BJ (cell line): ENCODE data around the gene KCNH8. TPM values are rescaled to one million over a fixed set of nuclear protein-coding genes. Genes with fewer than 3 reads are reported as not detected.

Experiments
- CTCF ChIA-PET: fragments of 350-600 bp; formaldehyde crosslinking; extraction: SDS; loops from one replicate; lab custom pipeline; 2021; ENCODE audit warnings: antibody characterized with exemption, inconsistent platforms; lab: Yijun Ruan, JAX
- POLR2A ChIA-PET: fragments of 300-600 bp; sonication (Branson Sonifier 250); formaldehyde crosslinking; extraction: SDS; loops from one replicate; lab custom pipeline; 2021; ENCODE audit warnings: antibody characterized with exemption; lab: Charles Lee
- DNase-seq: peaks from one replicate; pipeline ENCODE4 v3.0.0-alpha.2; 2011; ENCODE audit warnings: low read depth
- H3K27me3 ChIP-seq: 2 replicates; pipeline ENCODE4 v1.6.0; 2011; ENCODE audit warnings: low read length; ENCODE audit not compliant: control insufficient read depth, insufficient read depth
- H3K36me3 ChIP-seq: 2 replicates; pipeline ENCODE4 v1.5.1; 2011; ENCODE audit warnings: low read length; ENCODE audit not compliant: control insufficient read depth, insufficient read depth
- H3K4me3 ChIP-seq: 2 replicates; pipeline ENCODE4 v1.5.1; 2011; ENCODE audit warnings: low read depth, mild to moderate bottlenecking, control low read depth, low read length
- polyA plus RNA-seq: library from polyadenylated mRNA; depleted of rRNA; stranded (reverse); fragments of >200 nt; gene quantifications from 2 replicates; pipeline ENCODE4 v1.2.3, GENCODE V29; 2011
- TF ChIP-seq, protein P1 (sequence below): IDR thresholded peaks from 2 replicates; pipeline ENCODE4 v1.5.1; 2011; ENCODE audit warnings: low read depth, mild to moderate bottlenecking, control low read depth, inconsistent platforms, low read length, moderate library complexity; ENCODE audit not compliant: insufficient read depth

The KCNH8 gene
- polyA plus RNA-seq, 1 experiment = 0.02 TPM

DNA sequence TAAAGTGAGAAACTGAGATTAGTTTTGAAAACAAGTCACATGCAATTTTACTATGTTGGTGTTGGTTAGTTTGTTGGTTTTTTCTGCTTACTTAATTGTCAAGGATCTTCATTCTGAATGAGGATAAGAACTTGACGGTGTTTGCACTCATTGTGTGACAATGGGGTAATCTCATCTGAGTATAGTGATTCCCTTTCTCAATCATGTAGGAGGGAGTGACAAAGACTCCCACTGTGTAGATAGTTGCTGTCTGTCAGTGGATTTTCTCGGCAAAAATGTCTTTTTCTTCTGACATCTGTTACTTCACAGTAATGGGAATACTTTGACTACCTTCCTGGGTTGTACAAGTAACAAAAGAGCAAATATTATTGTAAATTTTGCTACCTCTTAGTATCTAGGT, 23.5 kb downstream of the KCNH8 start:
- POLR2A ChIA-PET = no interaction called here
- CTCF ChIA-PET = no interaction called here
- no peak for DNase-seq

DNA sequence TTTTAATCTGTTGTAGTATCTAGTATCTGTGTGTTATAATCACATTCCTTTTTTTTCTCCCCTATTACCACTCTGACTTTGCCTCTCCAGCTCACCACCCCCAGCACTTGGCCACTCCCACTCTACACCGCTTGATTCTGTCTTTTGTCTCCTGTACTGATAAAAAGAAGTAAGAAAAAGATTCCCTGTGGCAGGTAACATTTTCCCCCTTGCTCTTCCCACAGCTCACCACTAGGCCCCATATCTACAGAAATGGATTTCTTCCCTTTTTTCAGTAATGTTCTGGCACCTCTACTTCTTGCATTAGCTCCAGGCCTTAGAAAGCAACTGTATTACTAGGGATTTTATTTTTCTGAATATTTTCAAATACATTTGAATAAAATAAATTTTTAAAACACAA, 25.6 kb downstream of the KCNH8 start:
- no peak for DNase-seq
- Histone ChIP-seq H3K27me3 (no peaks in the 10 kb centered on the region), H3K4me3 (no peak overlapping the region), H3K36me3 (no peaks in the 10 kb centered on the region)
- TF ChIP-seq, protein P1, sequence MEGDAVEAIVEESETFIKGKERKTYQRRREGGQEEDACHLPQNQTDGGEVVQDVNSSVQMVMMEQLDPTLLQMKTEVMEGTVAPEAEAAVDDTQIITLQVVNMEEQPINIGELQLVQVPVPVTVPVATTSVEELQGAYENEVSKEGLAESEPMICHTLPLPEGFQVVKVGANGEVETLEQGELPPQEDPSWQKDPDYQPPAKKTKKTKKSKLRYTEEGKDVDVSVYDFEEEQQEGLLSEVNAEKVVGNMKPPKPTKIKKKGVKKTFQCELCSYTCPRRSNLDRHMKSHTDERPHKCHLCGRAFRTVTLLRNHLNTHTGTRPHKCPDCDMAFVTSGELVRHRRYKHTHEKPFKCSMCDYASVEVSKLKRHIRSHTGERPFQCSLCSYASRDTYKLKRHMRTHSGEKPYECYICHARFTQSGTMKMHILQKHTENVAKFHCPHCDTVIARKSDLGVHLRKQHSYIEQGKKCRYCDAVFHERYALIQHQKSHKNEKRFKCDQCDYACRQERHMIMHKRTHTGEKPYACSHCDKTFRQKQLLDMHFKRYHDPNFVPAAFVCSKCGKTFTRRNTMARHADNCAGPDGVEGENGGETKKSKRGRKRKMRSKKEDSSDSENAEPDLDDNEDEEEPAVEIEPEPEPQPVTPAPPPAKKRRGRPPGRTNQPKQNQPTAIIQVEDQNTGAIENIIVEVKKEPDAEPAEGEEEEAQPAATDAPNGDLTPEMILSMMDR = no peak
- CTCF ChIA-PET = no interaction called here
- POLR2A ChIA-PET = no interaction called here

More for the DNA sequence above, 23.5 kb downstream of the KCNH8 start:
- TF ChIP-seq, protein P1 = no peak
- no peaks in the 10 kb centered on the region for H3K27me3 ChIP-seq
- no peak overlapping the region for H3K4me3 ChIP-seq
- H3K36me3 ChIP-seq = no peaks in the 10 kb centered on the region

DNA sequence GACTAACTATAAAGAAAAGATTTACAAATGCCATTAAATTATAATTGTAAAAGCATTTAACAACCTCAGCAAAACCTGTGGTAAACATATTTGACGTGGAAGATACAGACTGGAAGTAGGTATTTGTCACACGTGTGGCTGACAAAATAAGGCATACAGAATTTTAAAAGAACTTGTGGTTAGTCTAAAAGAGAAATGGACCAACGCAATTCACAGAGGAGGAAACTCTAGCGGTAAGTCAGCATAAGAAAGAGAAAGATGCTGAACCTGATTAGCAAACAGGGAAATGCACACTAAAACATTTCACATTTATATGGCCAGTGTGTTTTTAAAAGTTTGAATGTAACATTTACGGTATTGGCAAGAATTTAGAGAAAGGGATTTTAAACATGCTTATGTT, 35.3 kb downstream of the KCNH8 start:
- Histone ChIP-seq H3K36me3 (no peaks in the 10 kb centered on the region), H3K4me3 (no peak overlapping the region), H3K27me3 (no peaks in the 10 kb centered on the region)
- TF ChIP-seq, protein P1 = no peak
- ChIA-PET CTCF (no interaction called here), POLR2A (no interaction called here)
- DNase-seq = no peak

DNA sequence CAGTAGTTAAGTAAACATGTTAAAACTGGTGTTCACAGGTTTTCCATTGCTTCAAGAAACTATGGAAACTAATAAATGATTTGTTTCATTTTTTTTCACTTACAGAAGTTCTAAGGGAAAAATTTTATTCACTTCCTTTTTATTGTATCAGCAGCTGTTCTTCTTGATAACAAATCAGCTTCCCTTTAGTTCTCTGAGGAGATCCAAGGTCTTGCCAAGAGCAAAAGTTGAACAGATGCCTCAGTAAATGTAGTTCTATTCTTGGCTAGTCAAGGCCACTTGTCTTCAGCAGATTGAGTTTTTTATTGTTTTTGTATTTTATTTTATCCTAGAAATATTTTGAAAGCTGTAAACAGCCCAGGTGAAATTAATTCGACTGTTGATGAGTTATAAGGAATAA, 41.8 kb downstream of the KCNH8 start:
- TF ChIP-seq, protein P1 = no peak
- no peaks in the 10 kb centered on the region for H3K27me3 ChIP-seq
- no peak overlapping the region for H3K4me3 ChIP-seq
- no peak for DNase-seq
- ChIA-PET CTCF (interaction anchor here (1.0 kb wide), 1 partner anchor 9 kb away, joined by 3 read pairs; no protein-coding TSS in a partner anchor), POLR2A (no interaction called here)
- no peaks in the 10 kb centered on the region for H3K36me3 ChIP-seq

DNA sequence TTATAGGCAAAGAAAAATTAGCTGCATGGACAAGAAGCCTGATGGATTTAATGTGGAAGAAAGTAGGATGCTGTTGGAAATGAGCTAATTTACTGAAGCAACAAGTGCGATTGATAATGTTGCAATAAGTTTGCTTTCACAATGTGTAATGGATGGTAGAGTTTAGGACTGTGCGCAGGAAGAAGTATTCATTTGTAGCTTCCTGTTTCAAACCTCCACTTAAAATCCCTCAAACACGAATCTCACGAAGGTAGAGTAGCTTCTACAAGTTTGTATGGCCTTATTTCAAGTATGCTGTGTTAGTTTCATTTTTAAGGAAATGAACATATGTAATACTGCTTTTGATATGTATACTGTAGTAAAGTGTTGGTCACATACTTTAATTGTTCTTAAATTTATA, 42.3 kb downstream of the KCNH8 start:
- no peak overlapping the region for H3K4me3 ChIP-seq
- ChIA-PET CTCF (interaction anchor here (1.0 kb wide), 1 partner anchor 9 kb away, joined by 3 read pairs; no protein-coding TSS in a partner anchor), POLR2A (no interaction called here)
- H3K27me3 ChIP-seq = no peaks in the 10 kb centered on the region
- TF ChIP-seq, protein P1 = no peak
- DNase-seq = no peak
- no peaks in the 10 kb centered on the region for H3K36me3 ChIP-seq
